Ishikawa (cell line): Measurements from ENCODE around the gene EPHA8.

Experiments
- MAX ChIP-seq: IDR thresholded peaks from 2 replicates; pipeline ENCODE4 v1.6.1; 2012
- REST ChIP-seq: IDR thresholded peaks from 2 replicates; pipeline ENCODE4 v1.6.1; 2012; ENCODE audit warnings: low read depth, mild to moderate bottlenecking
- TAF1 ChIP-seq: IDR thresholded peaks from 2 replicates; pipeline ENCODE4 v1.6.1; 2012; ENCODE audit warnings: low read depth, mild to moderate bottlenecking

- TF ChIP-seq MAX (no peak), TAF1 (no peak), REST (no peak)
Observed at GRCh38 chr1:22643928-22644327, 80.6 kb downstream of the EPHA8 start.
